Peyer's patch (tissue), 4 donors: ENCODE results near the gene AURKB. TPM values are rescaled to one million over a fixed set of nuclear protein-coding genes. Genes with fewer than 3 reads are reported as not detected.

Experiments
- DNase-seq, 3 donors: peaks; one replicate each; pipeline ENCODE4 v3.0.0-alpha.2; 2017 to 2019
- H3K27ac ChIP-seq, 4 donors: fragments of 200-600 bp; sonication (generic); one replicate each; pipeline ENCODE4 v1.5.1; 2016 to 2019
- H3K27me3 ChIP-seq, 2 donors: fragments of 200-600 bp; sonication (generic); one replicate each; pipeline ENCODE4 v1.5.1; 2019
- H3K36me3 ChIP-seq, 3 donors: fragments of 200-600 bp; sonication (generic); one replicate each; pipeline ENCODE4 v1.5.1; 2016 to 2019
- H3K4me1 ChIP-seq, 4 donors: fragments of 200-600 bp; sonication (generic); one replicate each; pipeline ENCODE4 v1.5.1; 2016 to 2019
- H3K4me3 ChIP-seq, 4 donors: fragments of 200-600 bp; sonication (generic); 1 replicate in 3 of 4; 2 replicates in 1 of 4; pipeline ENCODE4 v1.5.1; 2016 to 2019; ENCODE audit warnings: mild to moderate bottlenecking in 1 of 4
- H3K9me3 ChIP-seq, 4 donors: fragments of 200-600 bp; sonication (generic); one replicate each; pipeline ENCODE4 v1.5.1; 2016 to 2019; ENCODE audit warnings: mild to moderate bottlenecking in 1 of 4
- POLR2A ChIP-seq, 2 donors: fragments of 450-650 bp; IDR thresholded peaks; one replicate each; pipeline ENCODE4 v1.5.1; 2017; ENCODE audit warnings: antibody characterized with exemption in 2 of 2, mild to moderate bottlenecking in 2 of 2, moderate library complexity in 2 of 2
- total RNA-seq, 4 donors: library from RNA; depleted of rRNA; stranded (reverse); fragments of >200 nt; gene quantifications; one replicate each; pipeline ENCODE4 v1.1.0, GENCODE V29; 2016
- TF ChIP-seq, protein P1 (sequence below), 6 experiments: fragments of 450-650 bp in 4 of 6; fragments of 200-600 bp in 2 of 6; sonication (generic) in 1 of 6; IDR thresholded peaks; one replicate each; pipeline ENCODE4 v1.5.1; 2017 to 2019; ENCODE audit warnings: antibody characterized with exemption in 6 of 6, mild to moderate bottlenecking in 3 of 6, moderate library complexity in 1 of 6

The AURKB gene
- total RNA-seq, 4 donors from 2014 or later: 10.5 to 111 (median 19.1) TPM

DNA sequence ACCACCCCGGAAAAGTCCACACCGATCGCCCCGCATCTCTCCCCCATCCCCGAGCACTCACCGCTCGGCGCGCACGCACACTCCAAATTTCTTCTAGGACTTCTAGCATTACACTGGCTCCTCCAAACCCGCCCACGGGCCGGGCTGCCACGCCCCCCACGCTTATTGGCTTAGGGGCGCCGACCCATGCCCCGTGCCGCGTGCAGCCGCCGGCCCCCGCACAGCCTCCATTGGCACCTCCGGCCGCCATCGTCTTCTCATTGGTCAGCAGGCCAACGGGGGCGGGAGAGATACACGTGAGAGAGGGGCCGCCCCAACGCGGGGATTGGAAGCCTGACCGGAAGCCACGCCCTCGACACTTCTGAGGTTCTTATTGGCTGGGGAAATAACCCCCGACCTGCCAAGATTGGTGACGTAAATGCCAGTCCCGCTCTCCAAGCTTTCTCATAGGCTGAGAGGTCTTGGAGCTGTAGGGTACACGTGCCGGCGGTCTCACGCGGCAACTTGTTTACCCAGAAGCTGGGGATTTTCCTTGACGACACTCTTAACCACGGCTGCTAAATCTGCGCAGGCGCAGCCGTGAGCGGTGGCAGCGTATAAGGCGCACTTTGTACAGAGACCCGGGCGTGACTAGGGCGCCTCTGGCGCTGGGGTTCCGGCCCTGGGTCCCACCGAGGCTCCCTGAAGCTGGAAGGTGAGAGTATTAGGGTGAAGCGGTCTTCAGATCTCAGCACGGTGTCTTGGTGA is 54.0 kb downstream of the AURKB start:
- peak overlapping the region; percentile 91 to 99 (median 99) for H3K27ac ChIP-seq
- DNase-seq: peak; percentile 99 to 100 (median 100)
- peaks cover 2 to 45% (median 27%) of the 10 kb centered on the region in 4 donors for H3K4me1 ChIP-seq
- peak overlapping the region; percentile 54 to 89 (median 64) for H3K4me3 ChIP-seq
- no peaks in the 10 kb centered on the region for H3K9me3 ChIP-seq
- TF ChIP-seq, protein P1, sequence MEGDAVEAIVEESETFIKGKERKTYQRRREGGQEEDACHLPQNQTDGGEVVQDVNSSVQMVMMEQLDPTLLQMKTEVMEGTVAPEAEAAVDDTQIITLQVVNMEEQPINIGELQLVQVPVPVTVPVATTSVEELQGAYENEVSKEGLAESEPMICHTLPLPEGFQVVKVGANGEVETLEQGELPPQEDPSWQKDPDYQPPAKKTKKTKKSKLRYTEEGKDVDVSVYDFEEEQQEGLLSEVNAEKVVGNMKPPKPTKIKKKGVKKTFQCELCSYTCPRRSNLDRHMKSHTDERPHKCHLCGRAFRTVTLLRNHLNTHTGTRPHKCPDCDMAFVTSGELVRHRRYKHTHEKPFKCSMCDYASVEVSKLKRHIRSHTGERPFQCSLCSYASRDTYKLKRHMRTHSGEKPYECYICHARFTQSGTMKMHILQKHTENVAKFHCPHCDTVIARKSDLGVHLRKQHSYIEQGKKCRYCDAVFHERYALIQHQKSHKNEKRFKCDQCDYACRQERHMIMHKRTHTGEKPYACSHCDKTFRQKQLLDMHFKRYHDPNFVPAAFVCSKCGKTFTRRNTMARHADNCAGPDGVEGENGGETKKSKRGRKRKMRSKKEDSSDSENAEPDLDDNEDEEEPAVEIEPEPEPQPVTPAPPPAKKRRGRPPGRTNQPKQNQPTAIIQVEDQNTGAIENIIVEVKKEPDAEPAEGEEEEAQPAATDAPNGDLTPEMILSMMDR (IDR thresholded peaks at IDR 0.05): peak in 2 of 6 experiments; percentile 13 to 25
- peak; percentile 100 for TF ChIP-seq POLR2A (IDR thresholded peaks at IDR 0.05)
- H3K27me3 ChIP-seq: no peaks in the 10 kb centered on the region
- peaks cover 0 to 19% (median 0%) of the 10 kb centered on the region in 3 donors for H3K36me3 ChIP-seq

DNA sequence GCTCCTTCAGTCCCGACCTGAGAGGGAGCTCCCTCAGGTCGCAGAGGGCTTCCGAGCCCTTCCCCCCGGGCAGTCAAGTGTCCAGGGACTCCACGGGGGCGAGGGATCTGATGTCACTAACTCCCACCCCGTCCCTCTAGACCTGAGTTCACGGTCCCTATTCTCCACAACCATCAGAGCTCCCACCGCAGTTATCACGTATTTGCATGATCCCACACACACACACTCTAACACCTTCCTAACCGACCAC is 54.5 kb downstream of the AURKB start:
- no peak for TF ChIP-seq POLR2A (IDR thresholded peaks at IDR 0.05)
- TF ChIP-seq, protein P1 (IDR thresholded peaks at IDR 0.05): peak in 1 of 6 experiments; percentile 8
- H3K4me1 ChIP-seq: peaks cover 2 to 41% (median 24%) of the 10 kb centered on the region in 4 donors
- H3K4me3 ChIP-seq: peak overlapping the region; percentile 54 to 89 (median 64)
- DNase-seq: no peak
- H3K27me3 ChIP-seq: no peaks in the 10 kb centered on the region
- peak overlapping the region; percentile 91 to 99 (median 99) for H3K27ac ChIP-seq
- no peaks in the 10 kb centered on the region for H3K9me3 ChIP-seq
- H3K36me3 ChIP-seq: peaks cover 0 to 15% (median 0%) of the 10 kb centered on the region in 3 donors

DNA sequence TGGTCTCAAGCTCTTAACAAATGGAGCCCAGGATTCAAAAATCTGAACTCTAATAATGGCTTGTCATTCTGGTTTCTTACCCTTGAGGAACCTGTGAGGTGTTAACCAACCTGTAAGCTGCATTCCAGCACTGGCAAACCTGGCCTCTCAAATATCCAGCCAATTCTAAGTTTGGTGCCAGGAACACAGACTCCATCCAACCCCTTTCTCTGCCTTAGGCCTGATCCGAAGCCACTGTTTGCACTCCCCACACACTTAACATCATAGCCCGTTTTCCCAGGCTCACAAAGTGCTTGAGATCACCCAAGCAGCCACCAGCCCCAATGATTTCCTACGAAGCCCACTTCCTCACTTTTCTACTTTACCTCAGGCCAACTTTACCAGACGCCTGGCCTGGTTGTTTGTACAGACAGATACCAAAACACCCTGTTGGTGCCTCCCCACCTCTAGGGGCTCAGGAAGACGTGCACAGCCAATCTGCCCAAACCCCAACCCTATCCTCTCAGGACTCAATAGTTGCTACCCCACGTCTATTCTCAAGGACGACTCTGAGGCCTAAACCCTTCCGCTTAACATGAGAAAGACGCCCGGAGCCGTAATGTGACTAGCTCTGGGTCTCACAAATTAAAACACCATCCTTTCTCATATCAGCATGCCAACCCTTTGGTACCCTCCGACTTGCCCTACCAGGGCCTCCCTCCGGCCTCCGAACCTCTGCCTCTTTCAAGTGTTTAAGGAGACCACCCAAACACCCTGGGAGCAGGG is 55.0 kb downstream of the AURKB start:
- DNase-seq: no peak
- Histone ChIP-seq H3K4me3 (peak overlapping the region; percentile 54 to 89 (median 64)), H3K4me1 (peaks cover 2 to 41% (median 28%) of the 10 kb centered on the region in 4 donors), H3K9me3 (no peaks in the 10 kb centered on the region), H3K27ac (peak overlapping the region; percentile 91 to 99 (median 99)), H3K27me3 (no peaks in the 10 kb centered on the region), H3K36me3 (peaks cover 0 to 16% (median 0%) of the 10 kb centered on the region in 3 donors)
- TF ChIP-seq, protein P1 (IDR thresholded peaks at IDR 0.05): no peak
- TF ChIP-seq POLR2A (IDR thresholded peaks at IDR 0.05): no peak

Other genes with a start within 250 kb of the AURKB start
- gene GUCY2D, start 208.0 kb downstream of the AURKB start, total RNA-seq: not detected
- gene ALOX15B, start 171.5 kb downstream of the AURKB start, total RNA-seq: 1 to 10 TPM in 3 of 4 donors, under 1 TPM in 1; 0.70 to 4.1 (median 2.1) TPM
- under 1 TPM in 1 of 4 donors, not detected in 3; 0.83 TPM for gene ALOX12B, start 122.9 kb downstream of the AURKB start, total RNA-seq
- gene ALOXE3, start 92.1 kb downstream of the AURKB start, total RNA-seq: not detected
- not detected for gene HES7, start 86.5 kb downstream of the AURKB start, total RNA-seq
- 100 to 1,000 TPM in 3 of 4 donors, 10 to 100 TPM in 1; 67.6 to 143 (median 119) TPM for gene PER1, start 58.2 kb downstream of the AURKB start, total RNA-seq
- 10 to 100 TPM; 10.7 to 40.2 (median 32.4) TPM for gene VAMP2, start 47.6 kb downstream of the AURKB start, total RNA-seq
- gene TMEM107, start 34.2 kb downstream of the AURKB start, total RNA-seq: 10 to 100 TPM in 3 of 4 donors, 1 to 10 TPM in 1; 6.5 to 27.2 (median 16.4) TPM
- gene BORCS6, start 20.4 kb downstream of the AURKB start, total RNA-seq: 10 to 100 TPM; 12.6 to 22.6 (median 17.9) TPM
- gene CTC1, start 37.5 kb upstream of the AURKB start, total RNA-seq: 10 to 100 TPM; 35.0 to 99.9 (median 84.9) TPM
- gene PFAS, start 38.7 kb upstream of the AURKB start, total RNA-seq: 10 to 100 TPM in 3 of 4 donors, 1 to 10 TPM in 1; 7.4 to 63.5 (median 14.0) TPM
- 10 to 100 TPM in 3 of 4 donors, 1 to 10 TPM in 1; 6.8 to 27.2 (median 16.1) TPM for gene RANGRF, start 78.1 kb upstream of the AURKB start, total RNA-seq
- 1 to 10 TPM in 3 of 4 donors, not detected in 1; 3.9 to 7.9 (median 7.5) TPM for gene SLC25A35, start 84.8 kb upstream of the AURKB start, total RNA-seq
- 10 to 100 TPM in 3 of 4 donors, 1 to 10 TPM in 1; 1.6 to 33.0 (median 19.3) TPM for gene ARHGEF15, start 99.7 kb upstream of the AURKB start, total RNA-seq
- gene ODF4, start 129.3 kb upstream of the AURKB start, total RNA-seq: not detected
- gene RPL26, start 172.6 kb upstream of the AURKB start, total RNA-seq: 1,000 to 10,000 TPM in 2 of 4 donors, 100 to 1,000 TPM in 2; 851 to 2,184 (median 1,124) TPM
- gene RNF222, start 187.3 kb upstream of the AURKB start, total RNA-seq: not detected
- 100 to 1,000 TPM in 2 of 4 donors, 10 to 100 TPM in 2; 70.4 to 125 (median 99.9) TPM for gene NDEL1, start 225.3 kb upstream of the AURKB start, total RNA-seq